CD4-positive, alpha-beta T cell treated with Interleukin-6 for 4 hours (primary cell): ENCODE measurements around the gene PATZ1.

Source experiments
- DNase-seq: peaks from one replicate; pipeline ENCODE4 v3.0.0-alpha.2; 2020; ENCODE audit warnings: mixed read lengths

The PATZ1 gene

GRCh38 chr22:31305194-31305593 is 41.0 kb downstream of the PATZ1 start:
- DNase-seq, result no peak

- no peak for DNase-seq
Measured at GRCh38 chr22:31302537-31302936, 43.6 kb downstream of the PATZ1 start.

GRCh38 chr22:31302006-31302405 is 44.1 kb downstream of the PATZ1 start:
- no peak for DNase-seq

- DNase-seq, result no peak
Measured at GRCh38 chr22:31300896-31301295, 45.2 kb downstream of the PATZ1 start.

GRCh38 chr22:31295831-31296657 is 50.1 kb downstream of the PATZ1 start:
- DNase-seq, result no peak

GRCh38 chr22:31295360-31295759 is 50.8 kb downstream of the PATZ1 start:
- DNase-seq, result no peak

- DNase-seq, result peak; percentile 94
Measured at GRCh38 chr22:31292236-31292989, 53.7 kb downstream of the PATZ1 start, which contains the start of gene PIK3IP1. Gene PIK3IP1 (minus strand): TSS chr22:31292488. CDS start chr22:31292344, 144 bp downstream.

GRCh38 chr22:31291481-31292235 is 54.5 kb downstream of the PATZ1 start:
- DNase-seq, result peak; percentile 52

- DNase-seq, result peak; percentile 96
Measured at GRCh38 chr22:31290494-31291471, 55.4 kb downstream of the PATZ1 start.

GRCh38 chr22:31289344-31289743 is 56.8 kb downstream of the PATZ1 start:
- peak; percentile 45 for DNase-seq

GRCh38 chr22:31288496-31289240 is 57.5 kb downstream of the PATZ1 start:
- no peak for DNase-seq

GRCh38 chr22:31287818-31288495 is 58.2 kb downstream of the PATZ1 start:
- DNase-seq, result no peak

- DNase-seq, result peak; percentile 76
Measured at GRCh38 chr22:31286360-31287255, 59.5 kb downstream of the PATZ1 start.

- no peak for DNase-seq
Measured at GRCh38 chr22:31284281-31285155, 61.6 kb downstream of the PATZ1 start.

GRCh38 chr22:31282748-31283468 is 63.2 kb downstream of the PATZ1 start:
- no peak for DNase-seq

GRCh38 chr22:31281733-31282132 is 64.4 kb downstream of the PATZ1 start:
- DNase-seq, result peak; percentile 36

- peak; percentile 27 for DNase-seq
Measured at GRCh38 chr22:31279821-31280505, 66.2 kb downstream of the PATZ1 start.
